Trophoblast cell (in vitro differentiated cells and primary cell): ENCODE results near the gene SPAG17.

Experiments
- DNase-seq, 2 donors: peaks; one replicate each; pipeline ENCODE4 v3.0.0-alpha.2; 2016
- H2AFZ ChIP-seq: 2 replicates; pipeline ENCODE4 v1.6.1; 2013; ENCODE audit warnings: low read length, moderate library complexity, mild to moderate bottlenecking; ENCODE audit not compliant: insufficient read depth, poor library complexity
- H2AK5ac ChIP-seq: 2 replicates; pipeline ENCODE4 v1.6.1; 2013; ENCODE audit warnings: mild to moderate bottlenecking, low read length
- H2BK120ac ChIP-seq: 2 replicates; pipeline ENCODE4 v1.6.1; 2013; ENCODE audit warnings: low read length, mild to moderate bottlenecking, moderate library complexity; ENCODE audit not compliant: insufficient read depth, poor library complexity
- H2BK12ac ChIP-seq: 2 replicates; pipeline ENCODE4 v1.6.1; 2013; ENCODE audit warnings: mild to moderate bottlenecking, low read length, moderate library complexity
- H2BK5ac ChIP-seq: 2 replicates; pipeline ENCODE4 v1.6.1; 2013; ENCODE audit warnings: low read length, low read depth, moderate library complexity, mild to moderate bottlenecking; ENCODE audit not compliant: poor library complexity
- H3K14ac ChIP-seq: 2 replicates; pipeline ENCODE4 v1.6.1; 2013; ENCODE audit warnings: mild to moderate bottlenecking, low read length
- H3K18ac ChIP-seq: 2 replicates; pipeline ENCODE4 v1.6.1; 2013; ENCODE audit warnings: mild to moderate bottlenecking, low read length
- H3K23ac ChIP-seq: 2 replicates; pipeline ENCODE4 v1.6.1; 2013; ENCODE audit warnings: low read length
- H3K27ac ChIP-seq: 2 replicates; pipeline ENCODE4 v1.5.1; 2013; ENCODE audit warnings: low read depth, mild to moderate bottlenecking, inconsistent platforms, low read length, moderate library complexity
- H3K27me3 ChIP-seq: 2 replicates; pipeline ENCODE4 v1.6.1; 2013; ENCODE audit warnings: inconsistent platforms, mild to moderate bottlenecking, low read length, moderate library complexity; ENCODE audit not compliant: insufficient read depth
- H3K36me3 ChIP-seq, 2 experiments: 1 replicate in 1 of 2; 2 replicates in 1 of 2; pipeline ENCODE4 v1.6.1; 2013; ENCODE audit warnings: low read length in 2 of 2, mild to moderate bottlenecking in 2 of 2, moderate library complexity in 1 of 2; ENCODE audit not compliant: insufficient read depth in 2 of 2, control insufficient read depth in 1 of 2
- H3K4ac ChIP-seq: 2 replicates; pipeline ENCODE4 v1.6.1; 2013; ENCODE audit warnings: low read depth, mild to moderate bottlenecking, low read length, moderate library complexity
- H3K4me1 ChIP-seq, 2 experiments: 1 replicate in 1 of 2; 2 replicates in 1 of 2; pipeline ENCODE4 v1.6.1; 2013; ENCODE audit warnings: low read length in 2 of 2, mild to moderate bottlenecking in 2 of 2, moderate library complexity in 1 of 2; ENCODE audit not compliant: insufficient read depth in 2 of 2, control insufficient read depth in 1 of 2
- H3K4me2 ChIP-seq: 2 replicates; pipeline ENCODE4 v1.6.1; 2013; ENCODE audit warnings: inconsistent platforms, mild to moderate bottlenecking, low read length, moderate library complexity
- H3K4me3 ChIP-seq: 2 replicates; pipeline ENCODE4 v1.5.1; 2013; ENCODE audit warnings: mild to moderate bottlenecking, low read depth, low read length, inconsistent platforms
- H3K79me1 ChIP-seq: one replicate; pipeline ENCODE4 v1.6.1; 2013; ENCODE audit warnings: low read length
- H3K79me2 ChIP-seq: 2 replicates; pipeline ENCODE4 v1.6.1; 2013; ENCODE audit warnings: low read length, mild to moderate bottlenecking; ENCODE audit not compliant: control insufficient read depth, insufficient read depth, poor library complexity
- H3K9ac ChIP-seq: 2 replicates; pipeline ENCODE4 v1.6.1; 2013; ENCODE audit warnings: mild to moderate bottlenecking, low read length
- H3K9me3 ChIP-seq: 2 replicates; pipeline ENCODE4 v1.6.1; 2013; ENCODE audit warnings: low read depth, mild to moderate bottlenecking, control low read depth, inconsistent platforms, low read length; ENCODE audit not compliant: insufficient read depth
- H4K12ac ChIP-seq: 2 replicates; pipeline ENCODE4 v1.6.1; 2013; ENCODE audit warnings: low read depth, mild to moderate bottlenecking, low read length, moderate library complexity
- H4K8ac ChIP-seq: 2 replicates; pipeline ENCODE4 v1.6.1; 2013; ENCODE audit warnings: low read depth, mild to moderate bottlenecking, low read length, moderate library complexity
- H4K91ac ChIP-seq: one replicate; pipeline ENCODE4 v1.6.1; 2013; ENCODE audit warnings: low read depth, mild to moderate bottlenecking, low read length, moderate library complexity
- WGBS: extraction: QIAGEN DNeasy Blood & Tissue Kit; methylation state at CpG from one replicate; pipeline ENCODE4 v1.1.7; 2013; ENCODE audit warnings: missing lambda C conversion rate; ENCODE audit not compliant: insufficient read length, insufficient coverage; ENCODE audit errors: extremely low coverage; 5-methylcytosine and 5-hydroxymethylcytosine counted together

SPAG17 gene

DNA sequence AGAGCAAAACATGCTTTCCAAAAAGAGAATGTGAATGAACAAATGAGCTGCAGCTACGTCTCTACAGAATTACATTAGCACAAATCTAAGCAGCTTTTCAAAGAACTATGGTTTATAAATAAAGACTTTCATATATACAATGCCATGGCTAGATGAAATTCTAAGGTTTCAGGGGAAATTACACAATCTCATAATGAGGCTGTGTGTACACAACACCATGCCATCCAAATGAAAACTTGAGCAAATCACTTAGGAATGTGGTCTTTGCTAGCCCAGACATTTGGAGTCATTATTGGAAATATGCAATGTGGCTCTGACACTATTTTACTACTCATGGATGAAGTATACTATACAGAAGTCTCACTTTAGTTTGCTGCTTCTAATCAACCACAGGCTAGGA lies 37.5 kb downstream of the SPAG17 start:
- no peaks in the 10 kb centered on the region for H3K79me2 ChIP-seq
- H3K4ac ChIP-seq: no peak overlapping the region
- no peak overlapping the region for H2AK5ac ChIP-seq
- no peaks in the 10 kb centered on the region for H3K9me3 ChIP-seq
- H4K12ac ChIP-seq: no peak overlapping the region
- no peaks in the 10 kb centered on the region for H3K36me3 ChIP-seq
- DNase-seq: peak; percentile 61 to 94
- no peak overlapping the region for H2BK5ac ChIP-seq
- H2BK12ac ChIP-seq: no peak overlapping the region
- H3K14ac ChIP-seq: no peak overlapping the region
- no peak overlapping the region for H3K4me3 ChIP-seq
- no peak overlapping the region for H3K9ac ChIP-seq
- no peak overlapping the region for H2BK120ac ChIP-seq
- no peak overlapping the region for H4K91ac ChIP-seq
- no peak overlapping the region for H3K4me2 ChIP-seq
- no peak overlapping the region for H3K23ac ChIP-seq
- peaks cover 0 to 2% of the 10 kb centered on the region in 2 experiments for H3K4me1 ChIP-seq
- WGBS: no CpG with 5 or more reads among the region's 1 CpG
- no peaks in the 10 kb centered on the region for H3K27me3 ChIP-seq
- no peak overlapping the region for H2AFZ ChIP-seq
- H3K27ac ChIP-seq: no peak overlapping the region
- H3K18ac ChIP-seq: no peak overlapping the region
- H4K8ac ChIP-seq: no peak overlapping the region
- H3K79me1 ChIP-seq: no peaks in the 10 kb centered on the region

DNA sequence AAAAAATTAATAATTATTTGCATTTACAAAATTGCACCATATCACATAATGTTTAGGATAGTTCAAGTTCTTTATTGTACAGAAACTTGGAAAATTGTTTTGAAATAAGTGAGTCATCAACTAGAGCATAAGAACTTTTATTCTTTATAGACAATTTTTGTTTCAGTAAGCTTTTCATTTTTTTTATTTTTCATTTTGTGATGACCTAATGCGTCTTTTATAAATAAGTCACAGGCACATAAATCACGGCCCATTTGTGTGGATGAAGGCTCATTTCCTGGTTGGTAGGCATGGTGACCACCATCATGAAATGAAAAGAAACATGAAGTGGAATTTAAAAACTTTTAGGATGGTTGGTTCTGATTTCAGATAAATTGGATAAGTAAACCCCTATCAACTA lies 39.3 kb downstream of the SPAG17 start:
- Histone ChIP-seq H3K79me2 (no peaks in the 10 kb centered on the region), H4K8ac (no peak overlapping the region), H3K27me3 (no peaks in the 10 kb centered on the region), H4K12ac (no peak overlapping the region), H3K27ac (no peak overlapping the region), H3K9ac (no peak overlapping the region), H3K4me2 (no peak overlapping the region), H3K4me1 (peaks cover 0 to 2% of the 10 kb centered on the region in 2 experiments), H3K23ac (no peak overlapping the region), H2BK12ac (no peak overlapping the region), H3K36me3 (no peaks in the 10 kb centered on the region), H2AK5ac (no peak overlapping the region), H4K91ac (no peak overlapping the region), H2AFZ (no peak overlapping the region), H3K79me1 (no peaks in the 10 kb centered on the region), H3K18ac (no peak overlapping the region), H3K4ac (no peak overlapping the region), H3K4me3 (no peak overlapping the region), H2BK5ac (no peak overlapping the region), H3K14ac (no peak overlapping the region), H3K9me3 (no peaks in the 10 kb centered on the region), H2BK120ac (no peak overlapping the region)
- no CpG with 5 or more reads among the region's 2 CpGs for WGBS
- peak in 1 of 2 donors; percentile 48 for DNase-seq

DNA sequence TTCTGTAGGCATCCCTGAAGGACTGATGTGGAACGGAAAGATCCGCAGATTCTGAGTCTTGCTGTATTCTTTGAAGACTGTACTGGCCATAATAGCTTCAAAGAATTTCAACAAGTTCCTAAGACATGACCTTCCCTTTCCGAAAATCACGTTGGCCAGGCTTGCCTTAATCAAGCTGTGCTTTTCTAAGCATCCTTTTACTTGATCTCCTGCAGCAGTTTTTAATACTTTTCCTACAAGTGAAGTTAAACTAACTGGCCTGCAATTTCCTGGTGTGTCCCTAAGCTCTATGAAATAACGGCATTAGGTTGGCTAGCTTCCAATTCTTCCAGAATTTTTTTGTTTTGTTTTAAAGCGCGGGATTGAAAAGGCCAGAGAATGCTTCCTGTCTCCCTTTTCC lies 40.3 kb downstream of the SPAG17 start:
- Histone ChIP-seq H3K9me3 (no peaks in the 10 kb centered on the region), H3K14ac (no peak overlapping the region), H4K8ac (no peak overlapping the region), H3K79me1 (no peaks in the 10 kb centered on the region), H3K4ac (no peak overlapping the region), H4K91ac (no peak overlapping the region), H3K23ac (no peak overlapping the region), H3K36me3 (no peaks in the 10 kb centered on the region), H3K4me3 (no peak overlapping the region), H3K27ac (no peak overlapping the region), H2AK5ac (no peak overlapping the region), H2BK120ac (no peak overlapping the region), H3K4me2 (no peak overlapping the region), H2BK5ac (no peak overlapping the region), H3K27me3 (no peaks in the 10 kb centered on the region), H3K9ac (no peak overlapping the region), H3K18ac (no peak overlapping the region), H3K4me1 (peaks cover 0 to 2% of the 10 kb centered on the region in 2 experiments), H2BK12ac (no peak overlapping the region), H4K12ac (no peak overlapping the region), H3K79me2 (no peaks in the 10 kb centered on the region), H2AFZ (no peak overlapping the region)
- WGBS: no CpG with 5 or more reads among the region's 7 CpGs
- peak in 1 of 2 donors; percentile 44 for DNase-seq

DNA sequence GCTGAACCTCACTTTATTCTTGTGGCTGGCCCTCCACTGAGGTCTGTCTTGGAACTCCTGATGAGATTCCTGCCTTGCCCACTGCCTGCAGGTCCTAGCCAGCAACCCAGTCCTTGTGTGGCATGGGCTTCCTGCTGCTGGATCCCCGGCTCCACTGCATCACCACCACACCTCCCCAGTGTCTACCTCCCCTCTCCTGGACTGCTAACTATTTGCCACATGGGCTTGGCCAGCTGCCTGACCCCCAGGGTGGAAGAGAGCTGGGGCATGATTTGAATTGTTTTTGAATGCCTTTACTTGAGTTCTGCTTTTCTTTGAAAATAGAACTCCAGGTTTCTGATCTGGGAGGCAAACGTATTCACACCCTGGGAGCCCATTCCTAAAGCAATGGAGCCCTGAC lies 41.2 kb downstream of the SPAG17 start:
- no peaks in the 10 kb centered on the region for H3K27me3 ChIP-seq
- H2BK12ac ChIP-seq: no peak overlapping the region
- H3K14ac ChIP-seq: no peak overlapping the region
- H4K12ac ChIP-seq: no peak overlapping the region
- H2AK5ac ChIP-seq: no peak overlapping the region
- H4K8ac ChIP-seq: no peak overlapping the region
- no peak overlapping the region for H2BK5ac ChIP-seq
- no peak overlapping the region for H3K27ac ChIP-seq
- H3K23ac ChIP-seq: no peak overlapping the region
- DNase-seq: no peak
- no peak overlapping the region for H4K91ac ChIP-seq
- H2BK120ac ChIP-seq: no peak overlapping the region
- H3K4me3 ChIP-seq: no peak overlapping the region
- peaks cover 0 to 2% of the 10 kb centered on the region in 2 experiments for H3K4me1 ChIP-seq
- H3K79me1 ChIP-seq: no peaks in the 10 kb centered on the region
- no peak overlapping the region for H2AFZ ChIP-seq
- no peaks in the 10 kb centered on the region for H3K36me3 ChIP-seq
- no peak overlapping the region for H3K18ac ChIP-seq
- H3K9me3 ChIP-seq: no peaks in the 10 kb centered on the region
- H3K9ac ChIP-seq: no peak overlapping the region
- no peaks in the 10 kb centered on the region for H3K79me2 ChIP-seq
- H3K4me2 ChIP-seq: no peak overlapping the region
- H3K4ac ChIP-seq: no peak overlapping the region
- WGBS: no CpG with 5 or more reads among the region's 2 CpGs
